ENCODE data around the gene ANKRD63.

The ANKRD63 gene

DNA sequence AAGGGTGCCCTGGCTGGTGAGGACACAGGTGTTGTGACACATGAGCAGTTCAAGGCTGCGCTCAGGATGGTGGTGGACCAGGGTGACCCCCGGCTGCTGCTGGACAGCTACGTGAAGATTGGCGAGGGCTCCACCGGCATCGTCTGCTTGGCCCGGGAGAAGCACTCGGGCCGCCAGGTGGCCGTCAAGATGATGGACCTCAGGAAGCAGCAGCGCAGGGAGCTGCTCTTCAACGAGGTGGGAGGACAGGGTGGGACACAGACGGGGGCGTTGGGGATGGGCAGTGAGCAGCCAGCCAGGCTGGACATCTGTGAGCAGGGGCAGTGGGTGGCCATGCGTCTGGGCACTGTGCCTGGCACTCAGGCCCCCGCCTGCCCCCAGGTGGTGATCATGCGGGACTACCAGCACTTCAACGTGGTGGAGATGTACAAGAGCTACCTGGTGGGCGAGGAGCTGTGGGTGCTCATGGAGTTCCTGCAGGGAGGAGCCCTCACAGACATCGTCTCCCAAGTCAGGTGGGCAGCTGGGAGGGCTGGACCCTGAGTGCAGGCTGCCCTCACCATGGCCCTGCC is 10.3 kb downstream of the ANKRD63 start:
- peak overlapping the region; percentile 59 for H2BK5ac ChIP-seq (ENCODE audit: low read length)
- H3K79me1 ChIP-seq (ENCODE audit: low read depth, low read length): peaks cover 1% of the 10 kb centered on the region
- H4K91ac ChIP-seq (ENCODE audit: low read depth, low read length, poor library complexity): no peak overlapping the region
- no peaks in the 10 kb centered on the region for H3K36me3 ChIP-seq (replicated peaks in 1 of 2; ENCODE audit: control insufficient read depth in 2 of 2, insufficient read depth in 2 of 2, low read length in 2 of 2)
- H3K4me1 ChIP-seq (ENCODE audit: control insufficient read depth in 2 of 2, insufficient read depth in 1 of 2, low read depth in 1 of 2, low read length in 2 of 2): peaks cover 3 to 11% of the 10 kb centered on the region in 2 donors
- H2AFZ ChIP-seq (ENCODE audit: low read length): no peak overlapping the region
- peak overlapping the region; percentile 54 for H2BK120ac ChIP-seq (ENCODE audit: low read depth, low read length)
- H3K4ac ChIP-seq (ENCODE audit: low read length): peak overlapping the region; percentile 56
- H2AK5ac ChIP-seq (ENCODE audit: low read depth, low read length): peak overlapping the region; percentile 89
- H3K27me3 ChIP-seq (ENCODE audit: control insufficient read depth in 3 of 3, insufficient read depth in 3 of 3, low read depth in 1 of 3, low read length in 3 of 3): no peaks in the 10 kb centered on the region
- H4K8ac ChIP-seq (ENCODE audit: low read depth, low read length): no peak overlapping the region
- peak overlapping the region; percentile 77 for H3K14ac ChIP-seq (ENCODE audit: low read length)
- H2BK12ac ChIP-seq (ENCODE audit: low read length): peak overlapping the region; percentile 67
- no peak overlapping the region for H3K4me2 ChIP-seq (ENCODE audit: insufficient read depth, low read length, poor library complexity, severe bottlenecking)
- no peak overlapping the region for H3K27ac ChIP-seq (replicated peaks; ENCODE audit: low read length)
- no CpG with 5 or more reads among the region's 20 CpGs for WGBS, 2 donors (ENCODE audit: extremely low coverage in 2 of 2, insufficient read length in 2 of 2, insufficient replicate concordance in 1 of 2)
- peaks cover 0 to 3% of the 10 kb centered on the region in 2 donors for H3K9me3 ChIP-seq (replicated peaks in 1 of 2; ENCODE audit: control insufficient read depth in 2 of 2, insufficient read depth in 1 of 2, low read depth in 1 of 2, low read length in 2 of 2)
- peak overlapping the region; percentile 75 for H3K23ac ChIP-seq (ENCODE audit: low read depth, low read length, poor library complexity)
- H3K9ac ChIP-seq (ENCODE audit: low read depth, low read length, poor library complexity): peak overlapping the region; percentile 83
- DNase-seq (ENCODE audit: low spot score): no peak
- peak overlapping the region in 1 of 2 donors; percentile 9 for H3K4me3 ChIP-seq (ENCODE audit: low read length in 2 of 2)
- H3K18ac ChIP-seq (ENCODE audit: low read length): peak overlapping the region; percentile 80
- peak overlapping the region; percentile 60 for H2BK15ac ChIP-seq (ENCODE audit: low read length)

DNA sequence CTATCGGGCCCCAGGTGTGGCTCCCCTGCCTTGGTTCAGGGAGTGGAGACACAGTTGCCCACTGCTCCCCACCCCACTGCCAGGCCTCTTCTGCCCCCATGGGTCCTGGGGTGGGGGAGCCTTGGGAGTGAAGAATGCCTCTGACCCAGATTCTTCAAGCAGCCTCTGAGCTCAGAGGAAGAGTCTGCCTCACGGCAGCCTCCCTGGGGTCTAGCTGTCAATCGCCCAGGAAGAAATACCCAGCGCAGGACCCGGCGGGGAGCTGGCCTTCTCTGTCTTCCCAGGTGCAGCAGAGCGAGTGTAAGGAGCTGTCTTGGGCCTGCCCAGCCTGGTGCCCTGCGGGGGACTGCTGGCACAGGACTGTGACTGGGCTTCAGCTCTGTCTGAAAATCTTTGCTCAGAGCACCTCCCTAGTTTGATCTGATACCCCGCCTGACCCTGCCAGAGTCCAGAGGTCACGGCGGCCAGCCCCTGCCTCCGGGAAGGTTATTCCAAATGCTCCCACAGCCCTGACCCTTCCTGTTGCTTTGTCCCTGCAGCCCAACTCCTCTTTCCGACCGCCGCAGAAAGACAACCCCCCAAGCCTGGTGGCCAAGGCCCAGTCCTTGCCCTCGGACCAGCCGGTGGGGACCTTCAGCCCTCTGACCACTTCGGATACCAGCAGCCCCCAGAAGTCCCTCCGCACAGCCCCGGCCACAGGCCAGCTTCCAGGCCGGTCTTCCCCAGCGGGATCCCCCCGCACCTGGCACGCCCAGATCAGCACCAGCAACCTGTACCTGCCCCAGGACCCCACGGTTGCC is 11.0 kb downstream of the ANKRD63 start:
- H3K23ac ChIP-seq (ENCODE audit: low read depth, low read length, poor library complexity): peak overlapping the region; percentile 75
- H3K4me3 ChIP-seq (ENCODE audit: low read length in 2 of 2): peak overlapping the region in 1 of 2 donors; percentile 9
- no peak overlapping the region for H3K4me2 ChIP-seq (ENCODE audit: insufficient read depth, low read length, poor library complexity, severe bottlenecking)
- H2AK5ac ChIP-seq (ENCODE audit: low read depth, low read length): peak overlapping the region; percentile 89
- peaks cover 5 to 10% of the 10 kb centered on the region in 2 donors for H3K4me1 ChIP-seq (ENCODE audit: control insufficient read depth in 2 of 2, insufficient read depth in 1 of 2, low read depth in 1 of 2, low read length in 2 of 2)
- peak overlapping the region; percentile 83 for H3K9ac ChIP-seq (ENCODE audit: low read depth, low read length, poor library complexity)
- H3K18ac ChIP-seq (ENCODE audit: low read length): peak overlapping the region; percentile 80
- H3K79me1 ChIP-seq (ENCODE audit: low read depth, low read length): peaks cover 1% of the 10 kb centered on the region
- H2BK12ac ChIP-seq (ENCODE audit: low read length): peak overlapping the region; percentile 32
- peak overlapping the region; percentile 59 for H2BK5ac ChIP-seq (ENCODE audit: low read length)
- H2AFZ ChIP-seq (ENCODE audit: low read length): peak overlapping the region; percentile 15
- peak overlapping the region; percentile 91 for H3K14ac ChIP-seq (ENCODE audit: low read length)
- no peaks in the 10 kb centered on the region for H3K27me3 ChIP-seq (ENCODE audit: control insufficient read depth in 3 of 3, insufficient read depth in 3 of 3, low read depth in 1 of 3, low read length in 3 of 3)
- H3K27ac ChIP-seq (replicated peaks; ENCODE audit: low read length): no peak overlapping the region
- peak overlapping the region; percentile 56 for H3K4ac ChIP-seq (ENCODE audit: low read length)
- no peak overlapping the region for H4K8ac ChIP-seq (ENCODE audit: low read depth, low read length)
- H2BK120ac ChIP-seq (ENCODE audit: low read depth, low read length): no peak overlapping the region
- no peak overlapping the region for H4K91ac ChIP-seq (ENCODE audit: low read depth, low read length, poor library complexity)
- peak overlapping the region; percentile 60 for H2BK15ac ChIP-seq (ENCODE audit: low read length)
- H3K36me3 ChIP-seq (replicated peaks in 1 of 2; ENCODE audit: control insufficient read depth in 2 of 2, insufficient read depth in 2 of 2, low read length in 2 of 2): no peaks in the 10 kb centered on the region
- no peak for DNase-seq (ENCODE audit: low spot score)
- peaks cover 0 to 3% of the 10 kb centered on the region in 2 donors for H3K9me3 ChIP-seq (replicated peaks in 1 of 2; ENCODE audit: control insufficient read depth in 2 of 2, insufficient read depth in 1 of 2, low read depth in 1 of 2, low read length in 2 of 2)
- no CpG with 5 or more reads among the region's 25 CpGs for WGBS, 2 donors (ENCODE audit: extremely low coverage in 2 of 2, insufficient read length in 2 of 2, insufficient replicate concordance in 1 of 2)

DNA sequence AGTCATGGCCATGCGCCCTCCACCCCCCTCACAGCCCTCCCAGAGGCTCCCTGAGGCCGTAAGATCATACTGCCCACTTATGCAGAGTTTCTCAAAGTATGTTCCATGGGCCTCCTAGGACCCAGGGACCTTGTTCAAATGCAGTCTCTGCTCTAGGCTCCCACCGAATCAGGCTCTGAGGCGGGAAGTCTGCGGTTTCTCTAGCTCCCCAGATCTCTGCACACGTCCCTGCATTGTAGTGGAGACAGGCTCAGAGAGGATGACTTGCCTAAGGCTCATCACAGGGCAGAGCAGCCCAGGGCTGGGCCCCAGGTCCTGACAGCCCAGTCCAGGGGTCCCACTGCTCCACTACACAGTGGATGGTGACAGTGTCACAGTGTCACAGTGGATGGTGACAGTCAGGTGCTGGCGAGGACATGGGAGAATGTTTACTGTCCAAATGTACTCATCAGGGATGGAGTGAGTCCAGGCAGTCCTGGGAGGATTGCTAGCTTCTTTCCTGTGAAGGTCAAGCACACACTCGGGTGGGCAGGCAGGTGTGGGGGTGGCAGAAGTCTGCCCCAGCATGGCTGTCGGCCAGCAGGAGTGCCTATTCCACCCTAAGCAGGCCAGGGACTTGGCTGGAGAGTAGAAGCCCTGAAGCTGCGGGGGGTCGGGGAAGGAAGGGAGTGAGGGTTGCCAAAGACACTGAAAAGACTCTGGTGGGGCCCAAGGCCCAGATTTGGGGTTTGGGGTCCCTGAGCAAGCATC is 12.4 kb downstream of the ANKRD63 start:
- no CpG with 5 or more reads among the region's 11 CpGs for WGBS, 2 donors (ENCODE audit: extremely low coverage in 2 of 2, insufficient read length in 2 of 2, insufficient replicate concordance in 1 of 2)
- no peak overlapping the region for H2BK15ac ChIP-seq (ENCODE audit: low read length)

More for the DNA sequence above, 12.4 kb downstream of the ANKRD63 start:
- Histone ChIP-seq H3K27ac (replicated peaks; ENCODE audit: low read length) (no peak overlapping the region), H3K9ac (ENCODE audit: low read depth, low read length, poor library complexity) (no peak overlapping the region), H3K14ac (ENCODE audit: low read length) (no peak overlapping the region), H2BK12ac (ENCODE audit: low read length) (no peak overlapping the region), H3K4me3 (ENCODE audit: low read length in 2 of 2) (no peak overlapping the region), H3K4me2 (ENCODE audit: insufficient read depth, low read length, poor library complexity, severe bottlenecking) (no peak overlapping the region), H3K36me3 (replicated peaks in 1 of 2; ENCODE audit: control insufficient read depth in 2 of 2, insufficient read depth in 2 of 2, low read length in 2 of 2) (no peaks in the 10 kb centered on the region), H2BK120ac (ENCODE audit: low read depth, low read length) (no peak overlapping the region), H3K23ac (ENCODE audit: low read depth, low read length, poor library complexity) (no peak overlapping the region), H2AFZ (ENCODE audit: low read length) (no peak overlapping the region), H2AK5ac (ENCODE audit: low read depth, low read length) (peak overlapping the region; percentile 4), H4K91ac (ENCODE audit: low read depth, low read length, poor library complexity) (no peak overlapping the region), H3K79me1 (ENCODE audit: low read depth, low read length) (peaks cover 1% of the 10 kb centered on the region), H3K4me1 (ENCODE audit: control insufficient read depth in 2 of 2, insufficient read depth in 1 of 2, low read depth in 1 of 2, low read length in 2 of 2) (peaks cover 5 to 15% of the 10 kb centered on the region in 2 donors), H3K4ac (ENCODE audit: low read length) (no peak overlapping the region), H3K27me3 (ENCODE audit: control insufficient read depth in 3 of 3, insufficient read depth in 3 of 3, low read depth in 1 of 3, low read length in 3 of 3) (no peaks in the 10 kb centered on the region), H4K8ac (ENCODE audit: low read depth, low read length) (no peak overlapping the region), H3K18ac (ENCODE audit: low read length) (no peak overlapping the region), H3K9me3 (replicated peaks in 1 of 2; ENCODE audit: control insufficient read depth in 2 of 2, insufficient read depth in 1 of 2, low read depth in 1 of 2, low read length in 2 of 2) (peaks cover 0 to 3% of the 10 kb centered on the region in 2 donors), H2BK5ac (ENCODE audit: low read length) (no peak overlapping the region)
- DNase-seq (ENCODE audit: low spot score): no peak
